ENCODE results near the gene LAX1. TPM values are rescaled to one million over a fixed set of nuclear protein-coding genes. Genes with fewer than 3 reads are reported as not detected.

LAX1 gene, protein sequence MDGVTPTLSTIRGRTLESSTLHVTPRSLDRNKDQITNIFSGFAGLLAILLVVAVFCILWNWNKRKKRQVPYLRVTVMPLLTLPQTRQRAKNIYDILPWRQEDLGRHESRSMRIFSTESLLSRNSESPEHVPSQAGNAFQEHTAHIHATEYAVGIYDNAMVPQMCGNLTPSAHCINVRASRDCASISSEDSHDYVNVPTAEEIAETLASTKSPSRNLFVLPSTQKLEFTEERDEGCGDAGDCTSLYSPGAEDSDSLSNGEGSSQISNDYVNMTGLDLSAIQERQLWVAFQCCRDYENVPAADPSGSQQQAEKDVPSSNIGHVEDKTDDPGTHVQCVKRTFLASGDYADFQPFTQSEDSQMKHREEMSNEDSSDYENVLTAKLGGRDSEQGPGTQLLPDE
- total RNA-seq, result 1 to 10 TPM; 1.6 to 9.9 (median 2.7) TPM

DNA sequence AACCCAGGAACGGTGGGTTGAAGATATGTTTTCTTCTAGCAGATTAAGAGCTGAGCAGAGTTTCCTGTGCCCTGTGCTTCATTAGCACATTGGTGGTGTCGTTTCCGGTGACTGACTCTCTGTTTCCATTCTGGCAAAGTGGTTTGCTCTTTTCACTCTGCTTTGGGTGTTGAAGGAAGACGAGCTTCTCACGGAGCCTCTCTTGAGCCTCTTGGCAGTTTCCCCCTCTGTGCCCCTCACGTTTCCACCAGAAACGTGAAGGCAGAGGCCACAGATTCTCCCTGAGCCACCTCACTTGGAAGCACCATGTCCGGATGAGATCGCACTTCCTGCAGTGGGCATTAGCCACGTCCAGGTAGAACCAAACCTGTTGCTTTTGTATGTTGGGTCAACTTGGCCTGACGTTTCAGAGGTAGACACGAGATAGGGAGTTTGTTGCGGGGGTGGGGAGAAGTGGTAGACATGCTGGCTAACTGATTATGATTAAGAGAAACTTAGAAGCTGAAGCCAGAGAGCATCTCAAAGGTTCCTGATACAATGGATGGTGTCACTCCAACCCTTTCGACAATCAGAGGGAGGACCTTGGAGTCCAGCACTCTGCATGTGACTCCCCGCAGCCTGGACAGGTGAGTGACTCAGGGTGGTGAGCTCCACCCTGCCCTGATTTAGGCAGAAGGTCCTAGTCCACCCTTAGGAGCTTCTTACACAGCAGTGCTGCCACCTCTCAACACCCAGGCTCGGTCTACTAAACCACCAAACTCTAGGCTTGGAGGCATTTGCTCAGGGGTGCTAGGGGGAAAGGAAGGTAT lies at the start of gene LAX1:
TSS of gene LAX1 (plus strand) at position 155 of the 809 bp plus-strand sequence. CDS start at position 538, 383 bp downstream.
- H3K4me1 ChIP-seq, result peaks cover 4 to 18% (median 9%) of the 10 kb centered on the region in 4 donors
- DNase-seq, result peak in 2 of 3 donors; percentile 82 to 90
- peak; percentile 22 to 58 for TF ChIP-seq POLR2A (IDR thresholded peaks at IDR 0.05)
- TF ChIP-seq, protein P1, sequence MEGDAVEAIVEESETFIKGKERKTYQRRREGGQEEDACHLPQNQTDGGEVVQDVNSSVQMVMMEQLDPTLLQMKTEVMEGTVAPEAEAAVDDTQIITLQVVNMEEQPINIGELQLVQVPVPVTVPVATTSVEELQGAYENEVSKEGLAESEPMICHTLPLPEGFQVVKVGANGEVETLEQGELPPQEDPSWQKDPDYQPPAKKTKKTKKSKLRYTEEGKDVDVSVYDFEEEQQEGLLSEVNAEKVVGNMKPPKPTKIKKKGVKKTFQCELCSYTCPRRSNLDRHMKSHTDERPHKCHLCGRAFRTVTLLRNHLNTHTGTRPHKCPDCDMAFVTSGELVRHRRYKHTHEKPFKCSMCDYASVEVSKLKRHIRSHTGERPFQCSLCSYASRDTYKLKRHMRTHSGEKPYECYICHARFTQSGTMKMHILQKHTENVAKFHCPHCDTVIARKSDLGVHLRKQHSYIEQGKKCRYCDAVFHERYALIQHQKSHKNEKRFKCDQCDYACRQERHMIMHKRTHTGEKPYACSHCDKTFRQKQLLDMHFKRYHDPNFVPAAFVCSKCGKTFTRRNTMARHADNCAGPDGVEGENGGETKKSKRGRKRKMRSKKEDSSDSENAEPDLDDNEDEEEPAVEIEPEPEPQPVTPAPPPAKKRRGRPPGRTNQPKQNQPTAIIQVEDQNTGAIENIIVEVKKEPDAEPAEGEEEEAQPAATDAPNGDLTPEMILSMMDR (IDR thresholded peaks at IDR 0.05), result no peak
- peak within 1 kb of the TSS; percentile 64 to 91 (median 82) for H3K27ac ChIP-seq
- no peaks in the 10 kb centered on the region for H3K27me3 ChIP-seq
- H3K9me3 ChIP-seq, result no peaks in the 10 kb centered on the region
- H3K36me3 ChIP-seq, result no peaks in the 10 kb centered on the region
- H3K4me3 ChIP-seq, result peak within 1 kb of the TSS; percentile 31 to 47 (median 45)

DNA sequence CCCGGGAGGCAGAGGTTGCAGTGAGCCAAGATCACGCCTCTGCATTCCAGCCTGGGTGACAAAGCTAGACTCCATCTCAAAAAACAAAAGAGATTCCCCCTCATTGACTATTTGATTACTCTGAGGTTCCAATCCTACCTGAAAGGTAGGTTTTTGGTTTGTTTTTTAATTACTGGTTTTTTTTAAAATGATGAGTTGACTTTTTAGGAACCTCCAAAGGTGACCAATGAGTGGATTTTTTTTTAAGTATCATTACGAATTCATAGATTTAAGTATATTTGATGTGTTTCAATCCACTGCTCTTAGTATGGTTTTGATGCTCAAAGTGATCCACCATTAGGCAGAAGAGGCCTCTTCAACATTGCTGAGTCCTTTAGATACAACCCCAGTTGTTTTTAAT lies 47.9 kb upstream of the LAX1 start:
- Histone ChIP-seq H3K4me3 (no peak overlapping the region), H3K9me3 (no peaks in the 10 kb centered on the region), H3K4me1 (no peaks in the 10 kb centered on the region), H3K27me3 (no peaks in the 10 kb centered on the region), H3K27ac (no peak overlapping the region), H3K36me3 (peaks cover 0 to 68% (median 0%) of the 10 kb centered on the region in 3 donors)
- DNase-seq, result no peak
- TF ChIP-seq, protein P1 (IDR thresholded peaks at IDR 0.05), result no peak
- TF ChIP-seq POLR2A (IDR thresholded peaks at IDR 0.05), result no peak

DNA sequence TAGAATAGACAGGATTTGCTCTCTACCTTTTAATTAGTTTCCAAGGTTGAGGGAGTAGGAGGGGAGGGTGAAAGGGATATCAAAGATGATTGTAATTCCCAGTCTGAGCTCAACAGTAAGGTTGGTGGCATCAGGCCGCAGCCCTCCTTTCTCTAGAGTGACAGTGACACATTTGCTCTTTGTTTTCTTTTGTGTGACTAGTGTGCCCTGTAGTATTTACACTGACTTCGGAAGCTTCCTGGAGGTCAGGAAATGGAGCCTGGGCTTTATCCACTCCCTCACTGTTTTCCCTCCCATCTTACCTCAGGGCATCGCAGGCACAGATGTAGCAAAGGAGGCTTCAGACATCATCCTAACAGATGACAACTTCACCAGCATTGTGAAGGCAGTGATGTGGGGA lies 44.7 kb upstream of the LAX1 start:
- no peak overlapping the region for H3K4me3 ChIP-seq
- no peaks in the 10 kb centered on the region for H3K27me3 ChIP-seq
- no peak overlapping the region for H3K27ac ChIP-seq
- no peaks in the 10 kb centered on the region for H3K4me1 ChIP-seq
- no peak for DNase-seq
- peaks cover 0 to 60% (median 0%) of the 10 kb centered on the region in 3 donors for H3K36me3 ChIP-seq
- H3K9me3 ChIP-seq, result no peaks in the 10 kb centered on the region
- no peak for TF ChIP-seq POLR2A (IDR thresholded peaks at IDR 0.05)
- TF ChIP-seq, protein P1 (IDR thresholded peaks at IDR 0.05), result no peak

DNA sequence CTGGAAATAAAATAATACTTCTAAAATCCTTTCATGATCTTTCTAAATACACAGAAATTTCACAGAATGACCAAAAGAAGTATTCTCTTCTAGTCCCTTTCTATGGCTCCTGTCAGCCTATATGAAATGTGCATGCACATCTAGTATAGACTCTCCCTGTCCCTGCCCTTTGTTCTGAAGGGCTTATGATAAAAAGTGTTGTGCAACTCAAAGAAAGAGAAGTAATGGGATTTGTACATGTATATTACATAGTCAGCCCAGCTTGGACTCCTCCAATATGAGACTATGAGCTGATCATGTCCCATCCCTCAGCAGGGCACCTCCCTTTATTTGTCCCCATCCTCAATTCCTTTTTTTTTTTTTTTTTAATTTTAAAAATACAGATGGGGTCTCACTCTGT lies 42.1 kb upstream of the LAX1 start:
- H3K27ac ChIP-seq, result no peak overlapping the region
- H3K4me1 ChIP-seq, result no peaks in the 10 kb centered on the region
- TF ChIP-seq POLR2A (IDR thresholded peaks at IDR 0.05), result no peak
- H3K9me3 ChIP-seq, result no peaks in the 10 kb centered on the region
- peaks cover 0 to 80% (median 0%) of the 10 kb centered on the region in 3 donors for H3K36me3 ChIP-seq
- H3K4me3 ChIP-seq, result no peak overlapping the region
- H3K27me3 ChIP-seq, result no peaks in the 10 kb centered on the region
- DNase-seq, result no peak

DNA sequence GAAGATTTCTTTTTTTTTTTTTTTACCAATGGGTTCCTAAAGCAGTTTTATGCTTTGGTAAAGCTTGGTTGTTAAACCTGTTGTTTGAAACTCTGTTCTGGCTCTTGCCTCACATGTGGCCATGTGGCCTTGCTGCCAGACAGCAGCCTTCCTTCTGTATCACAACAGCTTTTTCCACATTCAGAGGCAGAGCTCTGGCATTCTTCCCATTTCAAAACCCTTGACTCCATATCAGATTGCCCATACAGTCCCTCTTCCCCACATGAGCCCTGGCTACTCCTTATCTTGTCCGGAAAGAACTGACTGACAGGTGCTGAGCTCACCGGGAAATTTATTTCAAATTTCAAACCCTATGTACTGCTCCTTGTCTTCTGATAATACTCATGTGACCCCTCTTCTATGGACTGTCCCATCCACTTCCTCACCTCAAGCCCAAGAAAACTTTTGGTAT lies 38.5 kb upstream of the LAX1 start:
- Histone ChIP-seq H3K36me3 (peaks cover 0 to 74% (median 0%) of the 10 kb centered on the region in 3 donors), H3K27me3 (no peaks in the 10 kb centered on the region), H3K4me3 (no peak overlapping the region), H3K4me1 (no peaks in the 10 kb centered on the region), H3K27ac (no peak overlapping the region), H3K9me3 (no peaks in the 10 kb centered on the region)
- DNase-seq, result no peak
- no peak for TF ChIP-seq POLR2A (IDR thresholded peaks at IDR 0.05)
- TF ChIP-seq, protein P1 (IDR thresholded peaks at IDR 0.05), result no peak
